ENCODE data around the gene ZMYND10. TPM values are rescaled to one million over a fixed set of nuclear protein-coding genes. Genes with fewer than 3 reads are reported as not detected.
"Not testable (repeated sequence)": the region's sequence is repeated elsewhere in the genome, so short reads cannot be mapped to it uniquely, and the experiment has no call there.

Gene ZMYND10
- total RNA-seq, 1 experiment from 2014 or later = 0.74 TPM

GRCh38 chr3:50312041-50312440, 33.5 kb downstream of the ZMYND10 start:
- H3K4me1 Mint-ChIP-seq; POLR2A ChIA-PET; H3K4me3 Mint-ChIP-seq; CTCF ChIA-PET; H3K27ac Mint-ChIP-seq; ATAC-seq; DNase-seq (ENCODE audit: low spot score): not testable (repeated sequence)
- peaks cover 16% of the 10 kb centered on the region; the same call in 1 of the 2 replicates for H3K27me3 Mint-ChIP-seq (ENCODE audit: low read depth)
- H3K9me3 Mint-ChIP-seq = peaks cover 13% of the 10 kb centered on the region
- peaks cover 42% of the 10 kb centered on the region for H3K36me3 Mint-ChIP-seq

DNA sequence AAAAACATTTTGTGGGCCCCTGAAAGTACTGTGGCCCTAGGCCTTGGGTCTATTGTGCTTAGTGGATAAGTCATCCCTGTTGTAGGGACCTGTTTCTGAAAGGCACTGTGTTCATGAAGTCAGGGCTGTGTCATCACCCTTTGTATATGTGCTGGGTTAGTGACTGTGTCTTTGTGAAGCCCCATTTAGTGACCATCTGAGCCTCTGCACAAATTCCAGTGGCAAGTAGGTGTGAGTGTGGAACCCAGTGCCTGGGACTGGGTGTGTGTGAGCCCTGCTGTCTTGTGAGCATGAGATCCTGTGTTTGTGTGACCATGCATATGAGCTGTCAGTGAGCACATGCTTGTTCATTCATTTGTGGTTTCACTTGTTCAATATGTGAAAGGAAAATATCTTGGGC, 40.9 kb downstream of the ZMYND10 start:
- no peak for TF ChIP-seq NR1H2 (CRISPR knock-in tag; IDR thresholded peaks at IDR 0.05)
- no peak for TF ChIP-seq ATF2 (CRISPR knock-in tag; IDR thresholded peaks at IDR 0.05; ENCODE audit: borderline replicate concordance, low read depth)
- ChIA-PET CTCF (no interaction called here), POLR2A (no interaction called here)
- H3K4me3 Mint-ChIP-seq = no peak overlapping the region
- H3K36me3 Mint-ChIP-seq = peaks cover 18% of the 10 kb centered on the region
- H3K27me3 Mint-ChIP-seq (ENCODE audit: low read depth) = peaks cover 11% of the 10 kb centered on the region
- DNase-seq (ENCODE audit: low spot score) = no peak
- H3K9me3 Mint-ChIP-seq = peaks cover 13% of the 10 kb centered on the region
- no peak overlapping the region for H3K27ac Mint-ChIP-seq
- ATAC-seq = no peak
- H3K4me1 Mint-ChIP-seq = peaks cover 22% of the 10 kb centered on the region

- peaks cover 22% of the 10 kb centered on the region for H3K4me1 Mint-ChIP-seq
- H3K36me3 Mint-ChIP-seq = peaks cover 10% of the 10 kb centered on the region; the same call in 1 of the 2 replicates
- CTCF ChIA-PET = interaction anchor here (0.6 to 5.9 kb wide), 19 partner anchors 12 to 760 kb away, joined by 3 to 95 read pairs (median 5); partner anchors contain the start of genes HYAL2, RASSF1 and TUSC2
- TF ChIP-seq HMGA2 (CRISPR knock-in tag; IDR thresholded peaks at IDR 0.05) = no peak
- no peak for TF ChIP-seq NR2C2 (CRISPR knock-in tag; IDR thresholded peaks at IDR 0.05)
- no peak for TF ChIP-seq NFYB (CRISPR knock-in tag; conservative IDR thresholded peaks at IDR 0.05; ENCODE audit: low read depth)
- 0 out of 2 replicates have a peak, but pooled peaks have one; percentile 24 for TF ChIP-seq FOXP1 (CRISPR knock-in tag; IDR thresholded peaks at IDR 0.05; ENCODE audit: borderline replicate concordance)
- no peak for TF ChIP-seq ZNF532 (CRISPR knock-in tag; IDR thresholded peaks at IDR 0.05; ENCODE audit: borderline replicate concordance)
- TF ChIP-seq SP1 (CRISPR knock-in tag; conservative IDR thresholded peaks at IDR 0.05) = peak; percentile 51; the same call in 1 of the 2 replicates
- no peak for TF ChIP-seq IRF2 (CRISPR knock-in tag; IDR thresholded peaks at IDR 0.05; ENCODE audit: borderline replicate concordance, low read depth)
- no peak for TF ChIP-seq NR3C1 (CRISPR knock-in tag; conservative IDR thresholded peaks at IDR 0.05; ENCODE audit: low read depth)
- TF ChIP-seq ERG (CRISPR knock-in tag; IDR thresholded peaks at IDR 0.05) = no peak
- no peak for TF ChIP-seq RORB (CRISPR knock-in tag; IDR thresholded peaks at IDR 0.05)
- H3K27ac Mint-ChIP-seq = peak within 1 kb of the TSS; percentile 87
- ATAC-seq (peak; percentile 57), DNase-seq (ENCODE audit: low spot score) (peak; percentile 91)
- peaks cover 5% of the 10 kb centered on the region; the same call in 1 of the 2 replicates for H3K27me3 Mint-ChIP-seq (ENCODE audit: low read depth)
- H3K4me3 Mint-ChIP-seq = peak within 1 kb of the TSS; percentile 20; the same call in 1 of the 2 replicates
- POLR2A ChIA-PET = interaction anchor here (0.5 to 1.4 kb wide), 3 partner anchors 25 to 79 kb away, joined by 3 to 4 read pairs (median 3); partner anchors contain the start of gene TUSC2
- peaks cover 10% of the 10 kb centered on the region; the same call in 1 of the 2 replicates for H3K9me3 Mint-ChIP-seq
Measured at GRCh38 chr3:50303013-50303815, 42.3 kb downstream of the ZMYND10 start, which contains the start of gene HYAL1. TSS of gene HYAL1 (minus strand) at chr3:50303574. CDS start at chr3:50302956, 618 bp downstream.

Data from WTC11 (cell line).